CD1c-positive myeloid dendritic cell (primary cell): ENCODE data around the gene TBC1D24.
"Not testable (repeated sequence)": the region's sequence is repeated elsewhere in the genome, so short reads cannot be mapped to it uniquely, and the experiment has no call there.

Source experiments
- DNase-seq: peaks from one replicate; pipeline ENCODE4 v3.0.0-alpha.2; 2016; ENCODE audit errors: extremely low spot score

TBC1D24 gene

GRCh38 chr16:2532494-2533141, 57.7 kb downstream of the TBC1D24 start:
- DNase-seq, result peak; percentile 82

GRCh38 chr16:2533142-2533755, 58.3 kb downstream of the TBC1D24 start:
- not testable (repeated sequence) for DNase-seq

GRCh38 chr16:2533912-2534311, 59.0 kb downstream of the TBC1D24 start:
- DNase-seq, result no peak

GRCh38 chr16:2534335-2534734, 59.4 kb downstream of the TBC1D24 start:
- DNase-seq, result not testable (repeated sequence)

- DNase-seq, result peak; percentile 95
Measured at GRCh38 chr16:2535625-2536013, 60.7 kb downstream of the TBC1D24 start.

- DNase-seq, result peak; percentile 99
Measured at GRCh38 chr16:2537451-2538379, 62.8 kb downstream of the TBC1D24 start, which contains the start of gene PDPK1. Gene PDPK1 (plus strand): TSS chr16:2538021. CDS start chr16:2538113, 92 bp downstream.

GRCh38 chr16:2539192-2539844, 64.4 kb downstream of the TBC1D24 start:
- not testable (repeated sequence) for DNase-seq

- peak; percentile 32 for DNase-seq
Measured at GRCh38 chr16:2539845-2540458, 65.0 kb downstream of the TBC1D24 start.

GRCh38 chr16:2540912-2541311, 66.0 kb downstream of the TBC1D24 start:
- peak; percentile 57 for DNase-seq

- DNase-seq, result not testable (repeated sequence)
Measured at GRCh38 chr16:2541409-2541808, 66.5 kb downstream of the TBC1D24 start.

GRCh38 chr16:2543771-2544170, 68.8 kb downstream of the TBC1D24 start:
- DNase-seq, result not testable (repeated sequence)

GRCh38 chr16:2550283-2550878, 75.5 kb downstream of the TBC1D24 start:
- not testable (repeated sequence) for DNase-seq

- not testable (repeated sequence) for DNase-seq
Measured at GRCh38 chr16:2551420-2551889, 76.5 kb downstream of the TBC1D24 start.

- DNase-seq, result not testable (repeated sequence)
Measured at GRCh38 chr16:2554709-2555425, 79.9 kb downstream of the TBC1D24 start.
